ENCODE data around the gene CNGB1. TPM values are rescaled to one million over a fixed set of nuclear protein-coding genes. Genes with fewer than 3 reads are reported as not detected.
"Not testable (repeated sequence)": the region's sequence is repeated elsewhere in the genome, so short reads cannot be mapped to it uniquely, and the experiment has no call there.

Gene CNGB1
- total RNA-seq, 1 experiment from 2014 or later: not detected

DNA sequence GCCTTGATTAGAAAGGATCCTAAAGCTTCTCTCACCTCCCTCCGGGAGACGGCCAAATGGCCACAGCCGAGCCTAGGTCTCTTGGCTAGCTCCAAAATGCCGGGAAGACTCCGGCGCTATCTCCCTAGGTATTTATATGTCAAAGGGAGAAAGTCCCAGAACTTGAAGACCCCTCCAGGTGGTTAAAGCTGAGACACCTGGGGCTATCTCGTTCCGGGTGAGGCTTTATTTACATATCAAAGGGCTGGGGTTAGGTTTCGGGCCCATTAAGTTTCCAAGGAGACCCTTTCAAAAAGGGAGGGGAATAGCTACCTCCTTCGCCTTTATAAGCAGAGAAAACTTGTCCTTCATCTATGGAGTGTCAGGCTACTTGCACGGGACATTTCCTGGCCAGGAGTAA is 97.7 kb downstream of the CNGB1 start:
- TF ChIP-seq ZFX (IDR thresholded peaks at IDR 0.05): no peak
- no peak for TF ChIP-seq POLR2A (IDR thresholded peaks at IDR 0.05; ENCODE audit: borderline replicate concordance, extremely low read depth, insufficient read depth, insufficient read length)
- no peak for TF ChIP-seq EGR1 (IDR thresholded peaks at IDR 0.05; ENCODE audit: low read depth)
- TF ChIP-seq TCF7L2 (IDR thresholded peaks at IDR 0.05; ENCODE audit: borderline replicate concordance, extremely low read depth, insufficient read depth, insufficient read length): no peak
- no peak for TF ChIP-seq EZH2phosphoT487 (IDR thresholded peaks at IDR 0.05; ENCODE audit: borderline replicate concordance)
- no peak for TF ChIP-seq ZNF274 (IDR thresholded peaks at IDR 0.05; ENCODE audit: low read depth, low read length)
- TF ChIP-seq, protein P1, sequence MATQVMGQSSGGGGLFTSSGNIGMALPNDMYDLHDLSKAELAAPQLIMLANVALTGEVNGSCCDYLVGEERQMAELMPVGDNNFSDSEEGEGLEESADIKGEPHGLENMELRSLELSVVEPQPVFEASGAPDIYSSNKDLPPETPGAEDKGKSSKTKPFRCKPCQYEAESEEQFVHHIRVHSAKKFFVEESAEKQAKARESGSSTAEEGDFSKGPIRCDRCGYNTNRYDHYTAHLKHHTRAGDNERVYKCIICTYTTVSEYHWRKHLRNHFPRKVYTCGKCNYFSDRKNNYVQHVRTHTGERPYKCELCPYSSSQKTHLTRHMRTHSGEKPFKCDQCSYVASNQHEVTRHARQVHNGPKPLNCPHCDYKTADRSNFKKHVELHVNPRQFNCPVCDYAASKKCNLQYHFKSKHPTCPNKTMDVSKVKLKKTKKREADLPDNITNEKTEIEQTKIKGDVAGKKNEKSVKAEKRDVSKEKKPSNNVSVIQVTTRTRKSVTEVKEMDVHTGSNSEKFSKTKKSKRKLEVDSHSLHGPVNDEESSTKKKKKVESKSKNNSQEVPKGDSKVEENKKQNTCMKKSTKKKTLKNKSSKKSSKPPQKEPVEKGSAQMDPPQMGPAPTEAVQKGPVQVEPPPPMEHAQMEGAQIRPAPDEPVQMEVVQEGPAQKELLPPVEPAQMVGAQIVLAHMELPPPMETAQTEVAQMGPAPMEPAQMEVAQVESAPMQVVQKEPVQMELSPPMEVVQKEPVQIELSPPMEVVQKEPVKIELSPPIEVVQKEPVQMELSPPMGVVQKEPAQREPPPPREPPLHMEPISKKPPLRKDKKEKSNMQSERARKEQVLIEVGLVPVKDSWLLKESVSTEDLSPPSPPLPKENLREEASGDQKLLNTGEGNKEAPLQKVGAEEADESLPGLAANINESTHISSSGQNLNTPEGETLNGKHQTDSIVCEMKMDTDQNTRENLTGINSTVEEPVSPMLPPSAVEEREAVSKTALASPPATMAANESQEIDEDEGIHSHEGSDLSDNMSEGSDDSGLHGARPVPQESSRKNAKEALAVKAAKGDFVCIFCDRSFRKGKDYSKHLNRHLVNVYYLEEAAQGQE (IDR thresholded peaks at IDR 0.05; ENCODE audit: low read depth): no peak
- no peak for TF ChIP-seq POLR2AphosphoS5 (IDR thresholded peaks at IDR 0.05; ENCODE audit: low read depth, low read length)
- no peak for TF ChIP-seq SP1 (IDR thresholded peaks at IDR 0.05; ENCODE audit: low read depth)
- TF ChIP-seq EZH2 (IDR thresholded peaks at IDR 0.05): no peak
- no peak for TF ChIP-seq RAD21 (IDR thresholded peaks at IDR 0.05; ENCODE audit: low read depth)
- TF ChIP-seq FOSL1 (IDR thresholded peaks at IDR 0.05; ENCODE audit: low read depth): no peak
- TF ChIP-seq SRF (IDR thresholded peaks at IDR 0.05; ENCODE audit: low read depth): no peak
- TF ChIP-seq ELF1 (IDR thresholded peaks at IDR 0.05; ENCODE audit: borderline replicate concordance, low read depth): no peak
- no peak for TF ChIP-seq YY1 (IDR thresholded peaks at IDR 0.05; ENCODE audit: extremely low read depth, insufficient replicate concordance, low read depth, low read length)
- TF ChIP-seq JUND (IDR thresholded peaks at IDR 0.05): no peak
- TF ChIP-seq, protein P2, sequence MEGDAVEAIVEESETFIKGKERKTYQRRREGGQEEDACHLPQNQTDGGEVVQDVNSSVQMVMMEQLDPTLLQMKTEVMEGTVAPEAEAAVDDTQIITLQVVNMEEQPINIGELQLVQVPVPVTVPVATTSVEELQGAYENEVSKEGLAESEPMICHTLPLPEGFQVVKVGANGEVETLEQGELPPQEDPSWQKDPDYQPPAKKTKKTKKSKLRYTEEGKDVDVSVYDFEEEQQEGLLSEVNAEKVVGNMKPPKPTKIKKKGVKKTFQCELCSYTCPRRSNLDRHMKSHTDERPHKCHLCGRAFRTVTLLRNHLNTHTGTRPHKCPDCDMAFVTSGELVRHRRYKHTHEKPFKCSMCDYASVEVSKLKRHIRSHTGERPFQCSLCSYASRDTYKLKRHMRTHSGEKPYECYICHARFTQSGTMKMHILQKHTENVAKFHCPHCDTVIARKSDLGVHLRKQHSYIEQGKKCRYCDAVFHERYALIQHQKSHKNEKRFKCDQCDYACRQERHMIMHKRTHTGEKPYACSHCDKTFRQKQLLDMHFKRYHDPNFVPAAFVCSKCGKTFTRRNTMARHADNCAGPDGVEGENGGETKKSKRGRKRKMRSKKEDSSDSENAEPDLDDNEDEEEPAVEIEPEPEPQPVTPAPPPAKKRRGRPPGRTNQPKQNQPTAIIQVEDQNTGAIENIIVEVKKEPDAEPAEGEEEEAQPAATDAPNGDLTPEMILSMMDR (IDR thresholded peaks at IDR 0.05 in 2 of 3, conservative IDR thresholded peaks at IDR 0.05 in 1 of 3; ENCODE audit: borderline replicate concordance in 1 of 3, insufficient read depth in 1 of 3, low read depth in 2 of 3, low read length in 2 of 3): no peak
- TF ChIP-seq, protein P3, sequence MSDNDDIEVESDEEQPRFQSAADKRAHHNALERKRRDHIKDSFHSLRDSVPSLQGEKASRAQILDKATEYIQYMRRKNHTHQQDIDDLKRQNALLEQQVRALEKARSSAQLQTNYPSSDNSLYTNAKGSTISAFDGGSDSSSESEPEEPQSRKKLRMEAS (IDR thresholded peaks at IDR 0.05): no peak
- TF ChIP-seq SIN3A (IDR thresholded peaks at IDR 0.05; ENCODE audit: low read depth): no peak
- no peak for TF ChIP-seq CEBPB (IDR thresholded peaks at IDR 0.05; ENCODE audit: low read depth)
- Histone ChIP-seq H3K4me3 (replicated peaks in 1 of 2; ENCODE audit: low read depth in 1 of 2, low read length in 2 of 2) (no peak overlapping the region), H2AFZ (ENCODE audit: low read depth, low read length, poor library complexity, severe bottlenecking) (no peak overlapping the region), H3K79me2 (ENCODE audit: insufficient read depth, low read length) (no peaks in the 10 kb centered on the region), H3K9me2 (ENCODE audit: insufficient read depth) (no peaks in the 10 kb centered on the region), H3K9me3 (ENCODE audit: control insufficient read depth in 1 of 2, insufficient read depth in 1 of 2, low read depth in 1 of 2, low read length in 2 of 2) (no peaks in the 10 kb centered on the region), H3K4me1 (ENCODE audit: control insufficient read depth in 1 of 2, insufficient read depth in 2 of 2, low read length in 2 of 2) (peaks cover 4 to 16% of the 10 kb centered on the region in 2 experiments), H3K27me3 (ENCODE audit: insufficient read depth, low read length) (no peaks in the 10 kb centered on the region), H4K20me1 (ENCODE audit: insufficient read depth) (no peaks in the 10 kb centered on the region), H3K4me2 (ENCODE audit: low read length) (no peak overlapping the region), H3K36me3 (ENCODE audit: control insufficient read depth in 1 of 2, insufficient read depth in 2 of 2, low read length in 2 of 2) (no peaks in the 10 kb centered on the region), H3K9ac (ENCODE audit: low read length) (no peak overlapping the region), H3K27ac (ENCODE audit: low read depth, low read length) (no peak overlapping the region)
- intact Hi-C loops (cut with micrococcal nuclease): no loop called here
- no peak for ATAC-seq
- ChIA-PET POLR2A (no interaction called here), CTCF (interaction anchor here (0.7 to 1.2 kb wide), 2 partner anchors 10 to 26 kb away, joined by 3 read pairs; no protein-coding TSS in a partner anchor), RAD21 (ENCODE audit: low non-redundant PET in 1 of 2, low total read pairs in 2 of 2, uncharacterized antibody in 2 of 2, unreplicated experiment in 2 of 2) (no interaction called here)
- no TSS peak for BruUV-seq (replicated peaks)
- no peak for DNase-seq (ENCODE audit: low read depth, low spot score)

DNA sequence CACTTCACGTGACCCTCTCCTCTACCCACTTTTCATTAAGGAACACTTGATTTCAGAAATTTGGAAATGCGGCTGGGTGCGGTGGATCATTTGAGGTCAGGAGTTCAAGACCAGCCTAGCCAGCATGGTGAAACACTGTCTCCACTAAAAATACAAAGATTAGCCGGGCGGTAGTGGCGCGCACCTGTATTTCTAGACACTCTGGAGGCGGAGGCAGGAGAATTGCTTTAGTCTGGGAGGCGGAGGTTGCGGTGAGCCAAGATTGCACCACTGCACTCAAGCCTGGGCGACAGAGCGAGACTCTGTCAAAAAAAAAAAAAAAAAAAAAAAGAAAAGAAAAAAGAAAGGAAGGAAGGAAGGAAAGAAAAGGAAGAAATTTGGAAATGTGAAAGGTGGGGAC is 98.2 kb downstream of the CNGB1 start:
- H3K9me2 ChIP-seq (ENCODE audit: insufficient read depth); H4K20me1 ChIP-seq (ENCODE audit: insufficient read depth); H3K4me3 ChIP-seq (replicated peaks in 1 of 2; ENCODE audit: low read depth in 1 of 2, low read length in 2 of 2); H3K36me3 ChIP-seq (ENCODE audit: control insufficient read depth in 1 of 2, insufficient read depth in 2 of 2, low read length in 2 of 2); H2AFZ ChIP-seq (ENCODE audit: low read depth, low read length, poor library complexity, severe bottlenecking); H3K27ac ChIP-seq (ENCODE audit: low read depth, low read length); CTCF ChIA-PET; intact Hi-C loops (cut with micrococcal nuclease); POLR2A ChIA-PET; H3K9me3 ChIP-seq (ENCODE audit: control insufficient read depth in 1 of 2, insufficient read depth in 1 of 2, low read depth in 1 of 2, low read length in 2 of 2); BruUV-seq (replicated peaks); H3K27me3 ChIP-seq (ENCODE audit: insufficient read depth, low read length); H3K9ac ChIP-seq (ENCODE audit: low read length); DNase-seq (ENCODE audit: low read depth, low spot score); H3K79me2 ChIP-seq (ENCODE audit: insufficient read depth, low read length); RAD21 ChIA-PET (ENCODE audit: low non-redundant PET in 1 of 2, low total read pairs in 2 of 2, uncharacterized antibody in 2 of 2, unreplicated experiment in 2 of 2); H3K4me2 ChIP-seq (ENCODE audit: low read length); ATAC-seq: not testable (repeated sequence)
- H3K4me1 ChIP-seq (ENCODE audit: control insufficient read depth in 1 of 2, insufficient read depth in 2 of 2, low read length in 2 of 2): peaks cover 4 to 16% of the 10 kb centered on the region in 2 experiments

Measured in HCT116 (cell line).